Endothelial cell of umbilical vein (primary cell): ENCODE results near the gene MAPK1IP1L.

Source experiments
- EZH2 ChIP-seq: IDR thresholded peaks from 2 replicates; pipeline ENCODE4 v1.6.1; 2012; ENCODE audit warnings: borderline replicate concordance, low read depth, mild to moderate bottlenecking, moderate library complexity, low read length, inconsistent platforms; ENCODE audit not compliant: severe bottlenecking
- FOS ChIP-seq: IDR thresholded peaks from 2 replicates; pipeline ENCODE4 v1.6.1; 2011; ENCODE audit warnings: mild to moderate bottlenecking, low read length, moderate library complexity, borderline replicate concordance; ENCODE audit not compliant: insufficient read depth
- JUN ChIP-seq: IDR thresholded peaks from 2 replicates; pipeline ENCODE4 v1.6.1; 2011; ENCODE audit warnings: borderline replicate concordance, low read depth; ENCODE audit not compliant: insufficient read length, insufficient read depth
- MYC ChIP-seq: IDR thresholded peaks from one replicate; pipeline ENCODE4 v1.6.1; 2011; ENCODE audit warnings: mild to moderate bottlenecking, low read depth, low read length
- POLR2A ChIP-seq: IDR thresholded peaks from 2 replicates; pipeline ENCODE4 v1.6.1; 2012; ENCODE audit warnings: low read depth, mild to moderate bottlenecking, control low read depth, low read length
- TF ChIP-seq, protein P1 (sequence below), 2 donors: IDR thresholded peaks; 1 replicate in 1 of 2; 2 replicates in 1 of 2; pipeline ENCODE4 v1.5.1; 2011; ENCODE audit warnings: low read length in 2 of 2, mild to moderate bottlenecking in 2 of 2, moderate library complexity in 2 of 2, control low read depth in 1 of 2, inconsistent platforms in 1 of 2, low read depth in 1 of 2; ENCODE audit not compliant: insufficient read depth in 1 of 2; ENCODE audit errors: extremely low read depth in 1 of 2
- TF ChIP-seq, protein P2 (sequence below): IDR thresholded peaks from 2 replicates; pipeline ENCODE4 v1.6.1; 2011; ENCODE audit not compliant: insufficient read depth, insufficient read length

DNA sequence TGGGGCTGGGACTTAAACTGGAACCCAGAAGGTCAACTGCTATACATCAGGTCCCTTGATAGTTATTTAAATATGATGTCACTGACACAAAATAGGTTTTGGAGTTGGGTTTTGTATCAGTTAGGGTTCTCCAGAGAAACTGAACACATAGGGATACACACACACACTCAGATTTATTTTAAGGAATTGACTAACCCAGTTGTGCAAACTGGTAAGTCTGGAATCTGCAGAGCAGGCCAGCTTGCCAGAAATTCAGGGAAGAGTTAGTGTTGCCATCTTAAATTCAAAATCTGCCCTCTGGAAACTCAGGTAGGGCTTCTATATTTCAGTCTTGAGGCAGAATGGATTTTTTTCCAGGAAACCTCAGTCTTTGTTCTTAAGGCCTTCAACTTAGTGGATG, 36.9 kb downstream of the MAPK1IP1L start:
- no peak for TF ChIP-seq EZH2
- TF ChIP-seq, protein P1, sequence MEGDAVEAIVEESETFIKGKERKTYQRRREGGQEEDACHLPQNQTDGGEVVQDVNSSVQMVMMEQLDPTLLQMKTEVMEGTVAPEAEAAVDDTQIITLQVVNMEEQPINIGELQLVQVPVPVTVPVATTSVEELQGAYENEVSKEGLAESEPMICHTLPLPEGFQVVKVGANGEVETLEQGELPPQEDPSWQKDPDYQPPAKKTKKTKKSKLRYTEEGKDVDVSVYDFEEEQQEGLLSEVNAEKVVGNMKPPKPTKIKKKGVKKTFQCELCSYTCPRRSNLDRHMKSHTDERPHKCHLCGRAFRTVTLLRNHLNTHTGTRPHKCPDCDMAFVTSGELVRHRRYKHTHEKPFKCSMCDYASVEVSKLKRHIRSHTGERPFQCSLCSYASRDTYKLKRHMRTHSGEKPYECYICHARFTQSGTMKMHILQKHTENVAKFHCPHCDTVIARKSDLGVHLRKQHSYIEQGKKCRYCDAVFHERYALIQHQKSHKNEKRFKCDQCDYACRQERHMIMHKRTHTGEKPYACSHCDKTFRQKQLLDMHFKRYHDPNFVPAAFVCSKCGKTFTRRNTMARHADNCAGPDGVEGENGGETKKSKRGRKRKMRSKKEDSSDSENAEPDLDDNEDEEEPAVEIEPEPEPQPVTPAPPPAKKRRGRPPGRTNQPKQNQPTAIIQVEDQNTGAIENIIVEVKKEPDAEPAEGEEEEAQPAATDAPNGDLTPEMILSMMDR (IDR thresholded peaks at IDR 0.05; ENCODE audit: extremely low read depth in 1 of 2, insufficient read depth in 1 of 2, low read depth in 1 of 2, low read length in 2 of 2), result no peak
- no peak for TF ChIP-seq MYC
- no peak for TF ChIP-seq FOS
- TF ChIP-seq POLR2A, result no peak
- TF ChIP-seq JUN, result no peak
- TF ChIP-seq, protein P2, sequence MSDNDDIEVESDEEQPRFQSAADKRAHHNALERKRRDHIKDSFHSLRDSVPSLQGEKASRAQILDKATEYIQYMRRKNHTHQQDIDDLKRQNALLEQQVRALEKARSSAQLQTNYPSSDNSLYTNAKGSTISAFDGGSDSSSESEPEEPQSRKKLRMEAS, result no peak
